HG03175 (cell line): Measurements from ENCODE around the gene CACNG5.
"Not testable (repeated sequence)": the region's sequence is repeated elsewhere in the genome, so short reads cannot be mapped to it uniquely, and the experiment has no call there.

Experiments
- ATAC-seq: cut with Tn5 transposase; IDR thresholded peaks from one replicate; pipeline ENCODE4 v1.9.1; 2021; ENCODE audit warnings: mild to moderate bottlenecking, moderate library complexity; ENCODE audit not compliant: unreplicated experiment

CACNG5 gene

GRCh38 chr17:66903296-66903695 is 68.4 kb downstream of the CACNG5 start:
- ATAC-seq = not testable (repeated sequence)

GRCh38 chr17:66903781-66904180 is 68.9 kb downstream of the CACNG5 start:
- ATAC-seq = no peak

GRCh38 chr17:66904760-66905624 is 70.1 kb downstream of the CACNG5 start:
- no peak for ATAC-seq

GRCh38 chr17:66906321-66907278 is 71.7 kb downstream of the CACNG5 start:
- peak; percentile 58 for ATAC-seq

GRCh38 chr17:66909804-66910373 is 75.0 kb downstream of the CACNG5 start:
- no peak for ATAC-seq

- no peak for ATAC-seq
Observed at GRCh38 chr17:66910651-66911285, 75.9 kb downstream of the CACNG5 start.

- no peak for ATAC-seq
Observed at GRCh38 chr17:66915204-66915611, 80.3 kb downstream of the CACNG5 start.

GRCh38 chr17:66915792-66916191 is 80.9 kb downstream of the CACNG5 start:
- ATAC-seq = no peak

- ATAC-seq = no peak
Observed at GRCh38 chr17:66916946-66917345, 82.0 kb downstream of the CACNG5 start.

- ATAC-seq = no peak
Observed at GRCh38 chr17:66918896-66919295, 84.0 kb downstream of the CACNG5 start.

GRCh38 chr17:66920435-66920834 is 85.5 kb downstream of the CACNG5 start:
- ATAC-seq = no peak

GRCh38 chr17:66920950-66921349 is 86.0 kb downstream of the CACNG5 start:
- ATAC-seq = no peak

- no peak for ATAC-seq
Observed at GRCh38 chr17:66923886-66924285, 89.0 kb downstream of the CACNG5 start.

- no peak for ATAC-seq
Observed at GRCh38 chr17:66925811-66926500, 91.0 kb downstream of the CACNG5 start.

GRCh38 chr17:66928949-66929348 is 94.0 kb downstream of the CACNG5 start:
- no peak for ATAC-seq

- ATAC-seq = no peak
Observed at GRCh38 chr17:66929591-66929990, 94.7 kb downstream of the CACNG5 start.

GRCh38 chr17:66930933-66931332 is 96.0 kb downstream of the CACNG5 start:
- no peak for ATAC-seq

GRCh38 chr17:66932311-66932710 is 97.4 kb downstream of the CACNG5 start:
- no peak for ATAC-seq

- no peak for ATAC-seq
Observed at GRCh38 chr17:66934040-66934439, 99.1 kb downstream of the CACNG5 start.
